NCI-H446 treated with DMSO at 0.1 percent for 48 hours (cell line): ENCODE measurements around the gene GRAMD4.
"Not testable (repeated sequence)": the region's sequence is repeated elsewhere in the genome, so short reads cannot be mapped to it uniquely, and the experiment has no call there.

Experiments
- DNase-seq: peaks from one replicate; lab custom pipeline; 2025; lab: John Stamatoyannopoulos, UW

GRAMD4 gene

DNA sequence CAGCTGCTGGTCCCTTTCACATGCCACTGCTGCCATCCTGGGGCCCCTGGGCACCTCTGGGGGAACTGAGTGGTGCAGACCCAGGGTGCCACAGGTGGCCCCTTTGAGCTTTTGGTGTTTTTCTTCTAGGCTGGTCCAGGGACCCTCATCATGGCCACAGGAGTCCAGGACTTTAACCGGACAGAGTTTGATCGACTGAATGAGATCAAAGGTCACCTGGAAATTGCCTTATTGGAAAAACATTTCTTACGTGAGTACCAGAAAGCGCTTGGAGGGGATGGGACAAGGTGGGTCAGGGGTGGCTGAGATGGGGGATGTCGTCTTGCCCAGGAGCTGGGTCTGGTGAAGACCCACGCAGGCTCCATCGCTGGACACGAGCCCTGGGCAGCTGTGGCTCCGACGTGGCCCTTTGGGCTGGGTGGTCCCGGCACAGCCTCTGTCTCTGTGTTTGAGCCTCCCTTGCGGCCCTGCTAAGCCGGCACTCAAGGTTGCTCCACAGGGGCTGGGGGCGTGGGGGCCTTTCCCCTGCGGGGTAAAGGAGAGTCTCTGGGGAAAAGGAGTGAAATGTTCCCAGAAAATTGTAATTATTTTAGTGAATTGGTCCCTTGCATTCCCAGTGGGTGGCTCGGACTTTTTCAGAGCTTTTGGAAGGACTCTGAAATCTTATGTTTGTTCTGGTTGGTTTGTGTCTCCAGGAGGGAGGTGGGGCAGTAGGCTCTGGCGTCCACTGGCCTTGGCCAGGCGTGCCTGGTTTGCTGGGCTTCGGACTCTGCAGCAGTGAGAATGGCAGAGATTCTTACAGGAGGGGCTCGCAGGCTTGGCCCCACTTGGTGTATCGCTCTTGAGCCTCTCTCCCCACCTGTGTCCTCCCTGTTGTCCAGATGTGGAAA is 17.8 kb downstream of the GRAMD4 start:
- DNase-seq = no peak

DNA sequence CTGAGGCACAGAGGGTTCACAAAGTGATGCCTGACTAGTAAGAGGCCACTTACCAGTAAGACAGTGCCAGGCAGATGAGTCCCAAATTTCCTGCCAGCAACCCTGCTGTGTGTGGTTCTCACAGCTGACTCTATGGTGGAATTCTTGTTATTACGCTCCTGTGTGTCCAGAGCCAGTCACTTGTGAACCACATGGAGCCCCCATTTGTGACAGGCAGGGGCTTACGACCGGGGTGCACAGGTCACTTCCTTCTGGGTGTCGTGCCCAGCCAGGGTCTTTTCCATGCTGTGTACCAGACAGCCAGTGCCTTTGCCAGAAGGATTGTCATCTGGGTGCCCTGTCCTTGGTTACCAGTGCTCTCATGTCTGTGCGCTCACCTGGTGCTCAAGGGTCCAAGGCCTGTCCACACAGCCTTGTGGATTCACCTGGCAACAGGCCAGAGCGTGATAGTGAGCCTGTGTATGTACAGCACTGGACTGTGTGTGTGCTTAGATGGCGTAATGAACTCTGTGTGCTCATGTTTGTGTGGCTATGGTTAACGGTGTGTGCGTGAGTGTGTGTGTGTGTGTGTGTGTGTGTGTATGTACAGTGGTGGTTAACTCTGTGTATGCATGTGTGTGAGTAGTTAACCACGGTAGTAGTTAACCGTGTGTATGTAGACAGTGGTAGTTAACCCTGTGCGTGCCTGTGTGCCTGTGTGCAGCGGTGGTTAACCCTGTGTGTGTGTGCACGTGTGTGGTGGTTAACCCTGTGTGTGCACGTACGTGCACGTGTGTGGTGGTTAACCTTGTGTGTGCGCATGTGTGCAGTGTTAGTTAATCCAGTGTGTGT is 18.6 kb downstream of the GRAMD4 start:
- no peak for DNase-seq

DNA sequence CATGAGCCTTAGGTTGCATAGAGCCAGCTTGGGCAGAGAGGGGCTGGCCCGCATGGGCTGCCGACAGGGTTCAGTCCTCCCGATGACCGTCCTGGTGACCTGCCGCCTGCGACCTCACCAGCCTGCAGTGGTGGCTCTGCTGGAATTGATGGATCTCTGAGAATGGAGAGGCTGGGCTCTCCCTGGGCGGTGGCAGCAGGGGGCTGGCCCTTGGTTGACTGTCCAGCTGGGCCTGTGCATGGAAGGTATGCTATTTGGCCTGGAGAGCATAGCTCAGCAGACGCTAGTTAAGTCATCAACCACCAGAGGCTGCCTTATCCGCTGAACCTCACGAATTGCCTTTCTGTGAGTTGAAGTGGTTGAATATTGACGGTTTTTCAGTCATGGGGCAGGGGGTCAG is 19.7 kb downstream of the GRAMD4 start:
- DNase-seq = no peak

DNA sequence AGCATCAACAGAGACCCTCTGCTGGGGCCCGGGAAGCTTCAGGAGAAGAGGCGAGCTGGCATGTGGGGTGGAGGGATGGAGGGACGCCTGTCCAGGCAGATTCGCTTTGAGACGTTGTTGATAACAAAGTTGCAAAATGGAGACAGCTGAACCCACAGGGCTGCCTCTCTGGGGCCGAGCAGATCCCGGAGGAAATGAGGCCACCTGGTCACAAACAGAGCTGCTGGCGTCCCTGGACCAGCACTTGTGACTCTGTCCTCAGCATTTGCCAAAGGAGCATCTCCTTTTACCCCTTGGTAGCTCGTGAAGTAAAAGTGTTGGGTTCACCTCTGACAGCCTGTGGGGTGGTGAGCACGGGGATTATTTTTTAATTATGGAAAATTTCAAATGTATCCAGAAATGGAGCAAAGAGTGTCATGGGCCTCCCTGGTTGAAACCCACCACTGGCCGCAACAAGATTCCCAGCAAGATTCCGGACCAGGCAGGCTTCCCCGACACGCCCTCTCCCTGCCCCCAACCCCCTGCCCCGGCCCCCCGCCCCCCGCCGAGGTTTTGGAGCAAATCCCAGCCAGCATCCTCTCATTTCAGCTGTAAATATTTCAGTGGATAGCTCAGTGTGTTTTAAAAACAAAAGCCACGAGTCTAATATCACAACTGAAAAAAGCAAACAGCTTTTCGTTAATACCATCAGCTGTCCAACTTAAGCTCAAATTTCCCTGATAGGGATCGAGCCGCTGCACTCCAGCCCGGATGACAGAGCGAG is 20.3 kb downstream of the GRAMD4 start:
- DNase-seq = no peak

DNA sequence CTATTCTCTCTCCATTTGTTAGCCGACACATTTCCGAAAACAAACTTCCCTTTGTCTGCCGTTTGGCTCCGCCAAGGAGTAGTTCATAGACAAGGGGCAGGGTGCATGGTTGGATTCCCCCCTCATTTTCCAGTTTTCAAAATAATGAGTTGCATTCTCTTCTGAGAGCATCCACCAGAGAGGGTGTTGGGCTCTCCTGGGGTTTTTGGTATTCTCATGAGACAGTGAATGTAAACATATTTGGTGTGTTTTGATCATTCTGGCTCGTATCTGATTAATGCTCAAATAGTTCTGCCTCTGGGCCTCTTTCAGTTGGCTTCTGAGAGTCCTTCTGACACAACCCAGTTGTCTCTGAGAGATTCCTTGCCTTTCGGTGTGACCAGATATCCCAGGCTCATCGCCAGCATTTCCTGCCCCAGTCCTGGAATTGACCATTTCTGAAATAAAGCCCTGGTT is 21.7 kb downstream of the GRAMD4 start:
- DNase-seq = no peak

DNA sequence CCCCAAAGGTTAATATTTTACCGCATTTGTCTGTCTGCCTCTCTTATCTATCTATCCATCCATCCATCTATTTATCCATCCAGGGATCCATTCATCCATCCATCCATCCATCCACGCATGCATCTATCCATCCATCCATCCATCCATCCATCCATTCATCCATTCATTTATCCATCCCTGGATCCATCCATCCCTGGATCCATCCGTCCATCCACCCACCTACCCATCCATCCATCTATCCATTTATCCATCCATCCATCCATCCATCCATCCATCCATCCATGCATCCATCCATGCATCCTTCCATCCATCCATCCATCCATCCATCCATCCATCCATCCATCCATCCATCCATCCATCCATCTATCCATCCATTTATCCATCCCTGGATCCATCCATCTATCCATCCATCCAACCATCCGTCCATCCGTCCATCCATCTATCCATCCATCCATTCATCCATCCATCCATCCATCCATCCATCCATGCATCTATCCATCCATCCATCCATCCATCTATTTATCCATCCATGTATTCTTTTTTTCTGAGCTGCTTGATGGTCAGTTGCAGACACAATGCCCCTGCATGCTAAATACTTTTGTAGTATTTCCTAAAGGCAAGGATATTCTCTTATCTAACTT is 22.8 kb downstream of the GRAMD4 start:
- DNase-seq = not testable (repeated sequence)

DNA sequence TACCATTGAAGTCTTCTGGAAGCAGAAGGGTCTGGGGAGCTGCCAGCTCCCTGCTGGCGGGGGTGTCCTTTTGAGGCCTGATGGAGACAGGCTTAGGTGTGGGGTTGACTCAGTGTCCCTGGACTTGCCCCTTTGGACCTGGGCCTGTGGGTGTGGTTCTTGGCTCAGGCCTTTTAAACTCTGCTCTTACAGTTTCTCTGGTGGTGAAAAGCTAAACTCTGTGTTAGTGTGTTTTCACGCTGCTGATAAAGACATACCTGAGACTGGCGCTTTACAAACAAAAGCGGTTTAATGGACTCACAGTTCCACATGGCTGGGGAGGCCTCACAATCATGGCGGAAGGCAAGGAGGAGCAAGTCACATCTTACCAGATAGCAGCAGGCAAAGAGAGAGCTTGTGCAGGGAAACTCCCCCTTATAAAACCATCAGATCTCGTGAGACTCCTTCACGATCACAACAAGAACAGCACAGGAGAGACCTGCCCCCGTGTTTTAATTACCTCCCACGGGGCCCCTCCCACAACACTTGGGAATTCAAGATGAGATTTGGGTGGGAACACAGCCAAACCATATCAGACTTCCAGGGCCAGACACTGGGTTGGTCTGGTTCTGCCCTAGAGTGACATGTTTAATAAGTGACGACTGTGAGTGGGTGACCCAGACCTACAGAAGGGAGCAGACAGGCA is 26.5 kb downstream of the GRAMD4 start:
- no peak for DNase-seq

DNA sequence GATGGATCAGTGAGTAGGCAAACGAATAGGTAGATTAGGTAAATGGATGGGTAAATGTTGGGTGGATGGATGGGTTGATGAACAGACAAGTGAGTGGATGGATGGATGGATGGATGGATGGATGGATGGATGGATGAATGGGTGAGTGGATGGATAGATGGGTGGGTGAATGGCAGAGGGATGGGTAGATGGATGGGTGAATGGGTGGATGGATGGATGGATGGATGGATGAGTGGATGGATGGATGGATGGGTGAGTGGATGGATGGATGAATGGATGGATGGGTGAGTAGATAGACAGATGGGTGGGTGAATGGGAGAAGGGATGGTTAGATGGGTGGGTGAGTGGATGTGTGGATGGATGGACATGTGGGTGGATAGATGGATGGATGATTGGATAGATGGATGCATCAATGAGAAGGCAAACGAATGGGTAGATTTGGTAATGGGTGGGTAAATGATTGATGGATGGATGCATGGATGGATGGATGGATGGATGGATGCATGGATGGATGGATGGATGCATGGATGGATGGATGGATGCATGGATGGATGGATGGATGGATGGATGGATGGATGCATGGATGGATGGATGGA is 28.1 kb downstream of the GRAMD4 start:
- DNase-seq = not testable (repeated sequence)

DNA sequence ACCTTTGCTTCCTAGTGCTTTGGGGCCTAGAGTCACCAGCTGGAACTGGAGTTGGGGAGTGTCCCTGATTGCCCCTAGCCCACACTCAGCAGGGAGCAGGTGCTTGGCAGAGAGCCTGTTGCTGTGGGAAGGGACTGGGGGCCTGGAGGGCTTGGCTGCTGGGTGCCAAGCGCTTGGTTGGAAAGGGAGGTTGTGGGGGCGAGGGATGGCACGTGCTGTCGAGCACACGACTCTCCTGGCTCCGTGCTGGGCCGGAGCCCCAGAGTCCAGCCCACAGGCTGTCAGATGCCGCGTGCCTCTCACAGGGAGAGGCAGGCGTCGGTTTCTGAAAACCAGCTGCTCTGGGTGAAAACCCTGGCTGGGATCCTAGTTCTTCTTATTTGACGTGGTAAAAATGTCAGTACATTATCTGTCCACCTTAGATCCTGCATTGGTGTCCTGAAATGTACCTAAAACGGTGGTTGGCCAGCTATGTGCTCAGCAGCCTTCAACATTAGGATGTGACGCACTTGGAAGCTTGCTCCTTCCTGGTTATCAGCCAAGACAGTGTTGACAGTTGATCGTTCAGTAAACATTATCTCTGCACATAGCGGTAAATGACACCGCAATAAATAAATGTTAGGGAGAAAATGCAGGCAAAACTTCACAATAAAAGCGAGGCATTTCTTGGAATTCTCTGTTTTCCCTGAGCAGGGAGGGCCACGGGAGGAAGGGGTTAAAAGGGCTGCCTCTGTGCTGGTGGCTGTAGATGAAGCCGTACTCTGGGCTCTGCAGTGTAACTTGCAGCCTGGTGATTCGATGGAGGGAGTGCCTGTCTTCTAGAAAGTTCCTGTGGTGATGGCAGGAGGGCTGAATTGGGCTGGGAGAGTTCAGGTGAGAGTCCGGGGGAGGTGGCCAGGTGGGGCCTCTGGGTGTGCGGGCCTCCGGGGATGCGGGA is 29.2 kb downstream of the GRAMD4 start:
- DNase-seq = peak; percentile 64

DNA sequence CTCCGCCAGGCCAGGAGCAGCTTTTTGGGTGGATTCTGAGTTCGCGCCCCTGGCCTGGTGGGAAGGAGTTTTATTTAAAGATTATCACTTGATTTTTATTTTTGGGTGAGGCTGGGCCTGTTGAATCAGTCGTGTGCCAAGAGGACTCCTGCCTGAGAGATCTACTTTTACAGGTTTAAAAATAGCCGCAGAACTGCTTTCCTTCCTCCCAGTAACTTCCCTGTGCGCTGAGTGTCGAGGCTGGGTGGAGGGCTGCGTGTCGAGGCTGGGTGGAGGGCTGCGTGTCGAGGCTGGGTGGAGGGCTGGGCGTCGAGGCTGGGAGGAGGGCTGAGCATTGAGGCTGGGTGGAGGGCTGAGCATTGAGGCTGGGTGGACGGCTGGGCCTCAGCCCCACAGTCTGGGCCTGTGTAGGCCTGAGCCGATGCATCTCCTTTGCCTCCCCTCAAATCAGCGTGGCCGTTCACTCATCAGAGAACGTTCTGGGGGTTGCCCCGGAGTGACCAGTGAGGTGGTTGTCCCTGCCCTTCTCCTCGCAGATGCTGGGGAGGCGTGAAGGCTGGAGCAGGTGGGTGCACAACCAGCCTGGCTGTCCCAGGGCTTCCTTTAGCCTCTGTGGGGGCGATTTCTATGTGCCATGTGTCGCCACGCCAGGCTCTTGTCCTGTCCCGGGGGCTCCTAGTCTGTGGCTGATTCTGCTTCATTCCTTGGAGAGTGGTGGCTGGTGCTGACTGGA is 30.1 kb downstream of the GRAMD4 start:
- no peak for DNase-seq

DNA sequence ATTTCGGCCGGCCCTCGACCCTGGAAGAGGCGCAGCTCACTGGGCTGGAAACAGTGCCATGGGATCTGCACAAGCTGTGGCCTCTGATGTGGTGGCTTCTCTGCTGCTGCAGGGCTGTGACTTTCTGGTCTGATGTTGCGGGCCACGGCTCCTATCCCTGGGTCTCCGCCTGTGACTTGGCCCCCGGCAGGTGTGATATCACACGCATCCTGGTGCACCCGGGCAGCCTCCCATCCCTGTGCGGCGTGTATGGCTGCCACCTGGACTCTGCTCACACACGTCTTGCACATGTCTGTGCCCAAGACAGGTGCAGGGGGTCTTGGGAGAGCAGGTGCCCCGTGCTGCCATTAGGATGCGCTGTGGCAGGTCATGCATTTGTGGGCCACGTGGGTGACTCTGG is 31.1 kb downstream of the GRAMD4 start:
- no peak for DNase-seq

DNA sequence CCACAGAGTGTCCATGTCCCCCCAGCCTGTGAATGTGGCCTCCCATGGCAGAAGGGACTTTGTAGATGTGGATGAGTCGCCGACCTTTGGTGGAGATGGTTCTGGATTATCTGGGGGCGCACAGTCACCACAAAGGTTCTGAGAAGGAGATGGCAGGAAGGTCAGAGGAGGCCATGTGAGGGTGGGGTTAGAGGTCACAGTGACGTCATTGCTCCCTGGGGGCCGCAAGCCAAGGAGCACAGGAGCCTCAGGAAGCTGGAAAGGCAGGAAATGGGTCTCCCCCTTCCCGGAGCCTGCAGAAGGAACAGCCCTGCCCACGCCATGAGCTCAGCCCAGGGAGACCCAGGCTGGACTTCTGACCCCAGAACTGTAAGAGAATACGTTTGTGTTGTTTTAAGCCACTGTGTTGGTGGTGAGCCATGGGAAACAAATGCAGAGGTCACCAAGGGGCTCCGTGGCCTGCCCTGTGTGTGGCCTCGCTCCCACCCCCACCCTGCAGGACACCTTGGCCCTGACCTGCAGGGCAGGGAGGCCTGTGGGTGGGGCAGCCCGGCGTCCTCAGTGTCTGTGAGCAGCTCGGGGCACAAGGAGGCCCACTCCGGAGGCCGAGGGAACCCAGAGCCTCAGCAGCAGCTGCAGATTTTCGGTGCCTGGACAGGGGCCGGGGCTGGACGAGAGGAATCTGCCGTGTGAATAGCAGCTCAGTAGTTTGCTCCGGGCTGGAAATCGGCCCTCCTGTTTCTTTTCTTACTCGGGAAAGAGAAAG is 32.1 kb downstream of the GRAMD4 start:
- no peak for DNase-seq

DNA sequence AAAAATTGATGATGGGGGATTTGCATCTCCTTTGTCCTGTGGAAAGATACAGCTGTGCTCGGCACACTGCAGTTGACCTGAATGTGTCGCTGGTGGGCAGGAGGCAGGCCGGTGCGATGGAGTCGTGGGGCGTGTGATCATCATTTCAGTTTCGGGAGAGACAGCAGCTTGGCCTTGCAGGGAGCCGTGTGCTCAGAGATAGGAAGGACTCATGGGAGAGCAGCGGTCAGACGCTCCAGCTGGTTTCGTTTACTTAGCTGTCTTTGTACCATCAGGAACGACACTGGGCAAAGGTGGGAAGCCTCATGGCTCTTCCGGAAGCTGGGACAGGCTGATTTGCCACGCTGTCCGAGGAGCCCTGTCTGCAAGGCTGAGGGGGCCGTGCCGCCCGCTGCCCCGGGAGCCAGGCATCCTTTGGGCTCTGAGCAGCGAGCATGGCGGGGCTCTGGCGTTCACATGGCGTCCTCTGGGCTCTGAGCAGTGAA is 32.7 kb downstream of the GRAMD4 start:
- no peak for DNase-seq

DNA sequence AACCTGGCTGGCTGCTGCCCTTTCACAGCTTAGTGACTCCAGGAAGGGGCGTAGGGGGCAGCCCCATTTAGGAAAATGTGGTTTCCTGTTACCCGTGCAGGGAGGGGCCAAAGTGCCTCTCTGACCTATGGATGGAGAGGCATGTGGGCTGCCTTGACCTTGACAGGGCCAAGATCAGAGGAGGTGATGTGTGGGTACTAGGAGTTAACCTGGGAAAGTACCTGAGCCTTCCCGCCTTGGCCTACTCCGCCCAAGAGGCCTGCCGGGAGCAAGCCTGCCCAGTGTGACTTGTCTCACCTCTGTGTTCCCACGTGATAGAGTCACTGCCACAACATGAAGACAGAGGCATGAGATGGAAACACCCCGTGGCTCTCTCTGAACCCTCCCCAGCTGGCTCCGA is 33.4 kb downstream of the GRAMD4 start:
- DNase-seq = no peak

DNA sequence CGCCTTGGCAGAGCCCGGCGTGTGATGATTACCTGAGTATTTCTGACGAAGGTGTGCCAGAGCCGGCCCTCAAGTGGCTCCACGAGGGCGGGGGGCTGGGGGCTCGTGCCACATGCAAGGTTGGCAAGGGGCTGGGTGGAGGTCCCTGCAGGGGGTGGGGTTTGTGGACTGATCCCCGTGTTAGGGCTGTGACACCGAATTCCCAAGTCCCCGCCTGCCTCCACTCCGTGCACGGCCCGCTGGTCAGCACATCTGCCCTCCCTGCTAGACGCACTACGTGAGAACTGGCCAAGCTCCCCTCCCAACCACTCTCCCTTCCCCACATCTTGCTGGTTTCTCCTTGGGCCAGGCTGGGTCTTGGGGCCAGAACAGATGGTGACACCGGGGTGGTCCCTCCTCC is 34.2 kb downstream of the GRAMD4 start:
- no peak for DNase-seq

DNA sequence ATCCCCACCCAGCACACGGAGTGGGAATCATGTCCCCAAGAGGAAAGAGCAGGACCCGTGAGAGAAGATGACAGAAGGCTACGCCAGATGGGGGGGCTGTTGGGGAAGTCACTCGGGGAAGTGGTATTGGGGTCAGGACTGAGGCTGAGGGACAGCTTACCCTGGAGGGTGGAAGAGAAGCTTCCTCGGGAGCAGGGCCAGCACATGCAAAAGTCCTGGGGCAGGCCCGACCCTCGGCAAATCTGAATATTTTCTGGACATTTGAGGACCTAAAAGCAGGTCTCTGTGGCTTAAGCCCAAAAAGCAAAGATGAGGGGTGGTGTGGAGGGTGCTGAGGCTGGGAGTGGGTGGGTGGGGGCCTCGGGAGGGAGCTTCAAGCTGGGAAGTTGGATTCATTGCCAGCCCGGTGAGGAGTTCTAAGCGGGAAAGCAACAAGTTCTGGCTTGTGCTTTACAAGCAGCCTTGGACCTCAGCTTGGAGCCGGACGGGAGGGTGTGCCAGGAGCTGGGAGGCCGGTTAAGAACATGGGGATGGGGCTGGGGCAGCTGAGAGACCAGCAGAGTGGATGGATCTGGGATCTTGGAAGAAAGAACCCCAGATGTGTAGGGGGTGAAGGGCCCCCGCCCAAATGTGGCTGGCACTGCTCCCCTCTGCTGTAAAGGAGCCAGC is 34.9 kb downstream of the GRAMD4 start:
- DNase-seq = no peak

DNA sequence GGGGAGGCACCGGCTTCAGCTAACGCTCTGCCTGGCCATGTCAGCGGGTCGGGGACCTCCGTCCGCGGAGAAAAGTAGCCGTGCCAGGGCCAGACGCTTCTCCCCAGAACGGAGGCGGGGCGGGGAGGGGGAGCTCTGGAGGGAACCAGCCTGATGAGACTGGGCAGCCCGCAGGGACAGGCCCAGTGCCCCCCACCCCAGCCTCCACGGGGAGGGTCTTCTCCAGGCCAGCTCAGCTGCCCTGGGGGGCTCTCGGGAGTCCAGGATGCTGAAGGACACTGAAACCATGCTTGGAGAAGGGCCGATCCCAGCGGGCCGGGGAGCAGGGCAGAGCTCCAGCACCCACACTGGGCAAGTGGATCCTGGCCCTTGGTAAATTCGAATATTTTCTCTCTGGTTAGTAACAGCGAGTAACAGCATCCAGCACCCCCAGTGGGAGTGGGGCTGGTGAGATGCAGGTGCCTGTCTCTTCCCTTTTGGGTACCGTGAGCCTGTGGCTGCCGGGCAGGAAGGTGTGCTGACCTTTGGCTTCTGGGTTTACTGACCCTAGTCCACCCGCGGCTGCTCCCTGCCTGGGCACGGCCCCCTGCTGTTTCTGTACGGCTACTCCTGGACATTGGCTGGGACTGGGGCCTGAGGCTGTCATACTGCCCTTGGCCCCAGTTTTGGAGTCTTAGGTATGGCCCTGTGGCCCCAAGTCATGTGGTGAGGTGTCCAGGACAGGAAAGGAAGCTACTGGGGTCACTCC is 35.8 kb downstream of the GRAMD4 start:
- no peak for DNase-seq
